ENCODE results near the gene NRIP2.

Gene NRIP2

GRCh38 chr12:2844786-2845185 is 10.0 kb upstream of the NRIP2 start:
- no peak for DNase-seq

GRCh38 chr12:2842948-2843347 is 8.1 kb upstream of the NRIP2 start:
- no peak for DNase-seq

- no peak for DNase-seq
Observed at GRCh38 chr12:2841056-2841650, 6.3 kb upstream of the NRIP2 start.

- DNase-seq = no peak
Observed at GRCh38 chr12:2836574-2836973, 1.7 kb upstream of the NRIP2 start.

GRCh38 chr12:2835691-2836403 is 1.0 kb upstream of the NRIP2 start:
- no peak for DNase-seq

- no peak for DNase-seq
Observed at GRCh38 chr12:2833810-2834209, 1.0 kb downstream of the NRIP2 start.

- DNase-seq = no peak
Observed at GRCh38 chr12:2833327-2833726, 1.5 kb downstream of the NRIP2 start.

GRCh38 chr12:2832550-2833127 is 2.2 kb downstream of the NRIP2 start:
- no peak for DNase-seq

GRCh38 chr12:2829275-2829674 is 5.6 kb downstream of the NRIP2 start:
- DNase-seq = no peak

- no peak for DNase-seq
Observed at GRCh38 chr12:2826721-2827515, 7.9 kb downstream of the NRIP2 start.

GRCh38 chr12:2826036-2826435 is 8.8 kb downstream of the NRIP2 start:
- no peak for DNase-seq

- no peak for DNase-seq
Observed at GRCh38 chr12:2825132-2825531, 9.7 kb downstream of the NRIP2 start.

- DNase-seq = no peak
Observed at GRCh38 chr12:2824541-2824940, 10.3 kb downstream of the NRIP2 start.

GRCh38 chr12:2823483-2823882 is 11.4 kb downstream of the NRIP2 start:
- no peak for DNase-seq

- no peak for DNase-seq
Observed at GRCh38 chr12:2820432-2820831, 14.4 kb downstream of the NRIP2 start.

GRCh38 chr12:2819810-2820209 is 15.0 kb downstream of the NRIP2 start:
- DNase-seq = no peak

- DNase-seq = peak; percentile 79 to 83
Observed at GRCh38 chr12:2813214-2814185, 21.3 kb downstream of the NRIP2 start.

GRCh38 chr12:2812290-2813213 is 22.3 kb downstream of the NRIP2 start, which contains the start of gene ITFG2:
TSS of gene ITFG2 (plus strand) at chr12:2812668. CDS start at chr12:2812761, 93 bp downstream.
- DNase-seq = peak; percentile 96 to 98

GRCh38 chr12:2811801-2812200 is 23.0 kb downstream of the NRIP2 start:
- no peak for DNase-seq

GRCh38 chr12:2806700-2807099 is 28.1 kb downstream of the NRIP2 start:
- no peak for DNase-seq

GRCh38 chr12:2805143-2805520 is 29.7 kb downstream of the NRIP2 start:
- DNase-seq = no peak
